GM12891 (cell line): Measurements from ENCODE around the gene SERPINB1.

Experiments
- POLR2A ChIP-seq: IDR thresholded peaks from 2 replicates; pipeline ENCODE4 v1.6.1; 2011; ENCODE audit warnings: low read depth, low read length, control low read depth
- POLR2AphosphoS5 ChIP-seq: IDR thresholded peaks from 2 replicates; pipeline ENCODE4 v1.6.1; 2011; ENCODE audit warnings: low read depth, low read length, control low read depth
- TAF1 ChIP-seq: IDR thresholded peaks from 2 replicates; pipeline ENCODE4 v1.6.1; 2011; ENCODE audit warnings: low read depth, low read length, control low read depth

DNA sequence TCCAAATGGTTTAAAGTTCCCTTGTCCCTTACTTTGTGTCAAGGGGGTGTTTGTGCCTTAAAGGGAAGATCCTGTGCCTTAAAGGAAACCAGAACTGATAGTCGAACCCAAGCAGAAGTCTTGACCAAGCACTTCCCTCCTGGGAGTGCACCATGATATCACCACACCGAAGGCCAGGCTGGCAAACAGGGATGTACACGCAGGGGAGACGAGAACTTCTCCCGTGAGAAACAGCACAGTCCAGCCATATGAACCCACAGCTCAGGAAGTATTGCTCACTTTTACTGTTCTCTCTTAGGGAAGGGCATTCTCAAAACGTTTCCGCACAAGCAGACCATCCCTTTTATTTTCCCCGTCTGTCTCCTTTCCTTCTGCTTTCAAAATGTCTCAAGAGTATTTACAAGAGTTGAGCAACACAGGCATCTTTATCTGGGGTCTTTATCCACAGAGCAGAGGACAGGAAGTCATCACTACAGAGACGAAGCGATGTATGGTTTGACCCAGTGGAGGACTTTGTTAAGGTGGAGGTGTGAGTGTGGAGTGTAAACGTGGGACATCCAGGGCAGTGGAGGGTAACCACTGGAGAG, 12.8 kb upstream of the SERPINB1 start:
- no peak for TF ChIP-seq POLR2A
- no peak for TF ChIP-seq POLR2AphosphoS5
- no peak for TF ChIP-seq TAF1
